Neural crest cell (in vitro differentiated cells): ENCODE data around the gene TMEM154. TPM values are rescaled to one million over a fixed set of nuclear protein-coding genes. Genes with fewer than 3 reads are reported as not detected.

Source experiments
- DNase-seq: peaks from one replicate; pipeline ENCODE4 v3.0.0; 2021; ENCODE audit warnings: low read depth, mixed read lengths, low spot score
- H3K27ac Mint-ChIP-seq: one replicate; pipeline ENCODE4 v1.8.0; 2021; ENCODE audit warnings: mild to moderate bottlenecking, mixed read lengths; ENCODE audit not compliant: unreplicated experiment
- H3K27me3 Mint-ChIP-seq: 2 replicates; pipeline ENCODE4 v1.8.0; 2021; ENCODE audit warnings: low read depth, mild to moderate bottlenecking, mixed read lengths
- H3K36me3 Mint-ChIP-seq: 2 replicates; pipeline ENCODE4 v1.8.0; 2021; ENCODE audit warnings: low read depth, mild to moderate bottlenecking, mixed read lengths
- H3K4me1 Mint-ChIP-seq: 2 replicates; pipeline ENCODE4 v1.8.0; 2021; ENCODE audit warnings: mixed read lengths
- H3K4me3 Mint-ChIP-seq: one replicate; pipeline ENCODE4 v1.8.0; 2021; ENCODE audit warnings: mild to moderate bottlenecking, mixed read lengths
- H3K9me3 Mint-ChIP-seq: 2 replicates; pipeline ENCODE4 v1.8.0; 2021; ENCODE audit warnings: mixed read lengths
- CTCF ChIP-seq: fragments of 200-600 bp; sonication (generic); conservative IDR thresholded peaks from 2 replicates; pipeline ENCODE4 v1.5.0; 2021; ENCODE audit warnings: antibody characterized with exemption, mild to moderate bottlenecking
- total RNA-seq: library from RNA; stranded (reverse); gene quantifications from 2 replicates; pipeline ENCODE4 v1.2.1, GENCODE V29; 2021

The TMEM154 gene
- total RNA-seq, 1 donor from 2014 or later, result 0.44 TPM

GRCh38 chr4:152571296-152571695 lies 108.5 kb downstream of the TMEM154 start:
- H3K36me3 Mint-ChIP-seq, result no peaks in the 10 kb centered on the region
- H3K4me1 Mint-ChIP-seq, result peaks cover 11% of the 10 kb centered on the region
- DNase-seq, result no peak
- no peak overlapping the region for H3K4me3 Mint-ChIP-seq
- no peak for TF ChIP-seq CTCF
- H3K9me3 Mint-ChIP-seq, result no peaks in the 10 kb centered on the region
- no peaks in the 10 kb centered on the region for H3K27me3 Mint-ChIP-seq
- H3K27ac Mint-ChIP-seq, result no peak overlapping the region

Other genes with a start within 250 kb of the TMEM154 start
- 33.4 and 42.4 TPM in 2 replicates for gene FBXW7, start 143.9 kb downstream of the TMEM154 start, total RNA-seq
- gene TIGD4, start 99.7 kb upstream of the TMEM154 start, total RNA-seq, result 3.8 and 3.9 TPM in 2 replicates
- 37.4 and 40.2 TPM in 2 replicates for gene ARFIP1, start 100.0 kb upstream of the TMEM154 start, total RNA-seq